GM23338 (cell line): ENCODE measurements around the gene ABHD12. TPM values are rescaled to one million over a fixed set of nuclear protein-coding genes. Genes with fewer than 3 reads are reported as not detected.

Experiments
- ZNF462 ChIP-seq: fragments of 250-450 bp; sonication (Bioruptor Pico); IDR thresholded peaks from 2 replicates; pipeline ENCODE4 v1.5.0; 2020; ENCODE audit warnings: mild to moderate bottlenecking, moderate library complexity
- polyA plus RNA-seq: library from polyadenylated mRNA; unstranded; fragments of >200 nt; fragmentation: Nextera tagmentation; extraction: Ambion mirVana; gene quantifications from 2 replicates; pipeline ENCODE4 v1.2.1, GENCODE V29; 2016
- small RNA-seq: library from RNA; depleted of rRNA; stranded (forward); fragments of <200 nt; gene quantifications from one replicate; pipeline ENCODE3, GENCODE V24; 2014; ENCODE audit warnings: low replicate concordance
- total RNA-seq: library from RNA; depleted of rRNA; stranded (reverse); fragments of >200 nt; shearing (Covaris generic); gene quantifications from 2 replicates; pipeline ENCODE4 v1.2.3, GENCODE V29; 2014; rRNA removed

Gene ABHD12
- total and polyA plus RNA-seq, 2 experiments from 2014 or later = 40.2 to 57.8 TPM

- no peak for TF ChIP-seq ZNF462
These were observed 140.1 kb downstream of the ABHD12 start (continued) for GRCh38 chr20:25250508-25250907.

Small RNAs within 50 kb of the gene (small RNA-seq; reads per million reads assigned to genes)
- not detected for gene AL121772.2

Other genes with a start within 250 kb of the ABHD12 start
- 45.9 TPM in 2 replicates for gene ENTPD6, start 195.1 kb downstream of the ABHD12 start, total RNA-seq
- gene ENTPD6, start 195.1 kb downstream of the ABHD12 start, polyA plus RNA-seq = 19.0 and 19.3 TPM in 2 replicates
- 61.9 and 64.0 TPM in 2 replicates for gene PYGB, start 142.8 kb downstream of the ABHD12 start, total RNA-seq
- 15.6 and 15.9 TPM in 2 replicates for gene PYGB, start 142.8 kb downstream of the ABHD12 start, polyA plus RNA-seq
- 62.5 and 65.4 TPM in 2 replicates for gene GINS1, start 16.8 kb upstream of the ABHD12 start, total RNA-seq
- gene GINS1, start 16.8 kb upstream of the ABHD12 start, polyA plus RNA-seq = 31.7 and 32.0 TPM in 2 replicates
- gene NINL, start 194.7 kb upstream of the ABHD12 start, total RNA-seq = 22.9 and 31.2 TPM in 2 replicates
- 15.0 and 18.0 TPM in 2 replicates for gene NINL, start 194.7 kb upstream of the ABHD12 start, polyA plus RNA-seq
- gene NANP, start 233.2 kb upstream of the ABHD12 start, total RNA-seq = 5.8 and 7.6 TPM in 2 replicates
- gene NANP, start 233.2 kb upstream of the ABHD12 start, polyA plus RNA-seq = 3.2 and 3.9 TPM in 2 replicates